HEK293T (cell line): ENCODE results near the gene APBA2.
"Not testable (repeated sequence)": the region's sequence is repeated elsewhere in the genome, so short reads cannot be mapped to it uniquely, and the experiment has no call there.

Experiments used
- CTBP1 ChIP-seq: fragments of 450-650 bp; IDR thresholded peaks from 2 replicates; pipeline ENCODE4 v1.6.1; 2016; ENCODE audit warnings: borderline replicate concordance
- FOXK2 ChIP-seq: fragments of 450-650 bp; IDR thresholded peaks from 2 replicates; pipeline ENCODE4 v1.6.1; 2016; ENCODE audit warnings: mild to moderate bottlenecking
- NFRKB ChIP-seq: fragments of 450-650 bp; IDR thresholded peaks from 2 replicates; pipeline ENCODE4 v1.6.1; 2016; ENCODE audit warnings: mild to moderate bottlenecking, moderate library complexity
- TARDBP ChIP-seq: fragments of 450-650 bp; IDR thresholded peaks from 2 replicates; pipeline ENCODE4 v1.6.1; 2016

DNA sequence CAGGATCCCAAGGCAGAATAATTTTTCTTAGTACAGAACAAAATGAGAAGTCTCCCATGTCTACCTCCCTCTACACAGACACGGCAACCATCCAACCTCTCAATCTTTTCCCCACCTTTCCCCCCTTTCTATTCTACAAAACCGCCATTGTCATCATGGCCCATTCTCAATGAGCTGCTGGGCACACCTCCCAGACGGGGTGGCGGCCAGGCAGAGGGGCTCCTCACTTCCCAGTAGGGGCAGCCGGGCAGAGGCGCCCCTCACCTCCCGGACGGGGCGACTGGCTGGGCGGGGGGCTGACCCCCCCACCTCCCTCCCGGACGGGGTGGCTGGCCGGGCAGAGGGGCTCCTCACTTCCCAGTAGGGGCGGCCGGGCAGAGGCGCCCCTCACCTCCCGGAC is 36.5 kb upstream of the APBA2 start:
- not testable (repeated sequence) for TF ChIP-seq FOXK2, CTBP1, TARDBP, NFRKB
